HG03045 (cell line): ENCODE data around the gene PRKAR1B.

Experiments
- ATAC-seq: cut with Tn5 transposase; IDR thresholded peaks from one replicate; pipeline ENCODE4 v1.9.1; 2021; ENCODE audit warnings: mild to moderate bottlenecking, moderate library complexity; ENCODE audit not compliant: unreplicated experiment

PRKAR1B gene

GRCh38 chr7:594212-594913 is 132.7 kb downstream of the PRKAR1B start:
- ATAC-seq = no peak

GRCh38 chr7:593324-594115 is 133.6 kb downstream of the PRKAR1B start:
- no peak for ATAC-seq

- no peak for ATAC-seq
Observed at GRCh38 chr7:591856-592628, 135.0 kb downstream of the PRKAR1B start.

GRCh38 chr7:590731-591551 is 136.1 kb downstream of the PRKAR1B start:
- ATAC-seq = no peak

- no peak for ATAC-seq
Observed at GRCh38 chr7:589781-590575, 137.1 kb downstream of the PRKAR1B start.

GRCh38 chr7:587767-588166 is 139.3 kb downstream of the PRKAR1B start:
- ATAC-seq = no peak

- no peak for ATAC-seq
Observed at GRCh38 chr7:586494-586893, 140.6 kb downstream of the PRKAR1B start.

GRCh38 chr7:585873-586272 is 141.2 kb downstream of the PRKAR1B start:
- no peak for ATAC-seq

GRCh38 chr7:585229-585711 is 141.8 kb downstream of the PRKAR1B start:
- peak; percentile 51 for ATAC-seq

GRCh38 chr7:584820-585219 is 142.3 kb downstream of the PRKAR1B start:
- ATAC-seq = no peak

- no peak for ATAC-seq
Observed at GRCh38 chr7:584122-584465, 143.0 kb downstream of the PRKAR1B start.

GRCh38 chr7:583410-584121 is 143.5 kb downstream of the PRKAR1B start:
- ATAC-seq = no peak

GRCh38 chr7:582931-583330 is 144.2 kb downstream of the PRKAR1B start:
- ATAC-seq = no peak

GRCh38 chr7:582081-582835 is 144.8 kb downstream of the PRKAR1B start:
- no peak for ATAC-seq

- no peak for ATAC-seq
Observed at GRCh38 chr7:578386-578785, 148.7 kb downstream of the PRKAR1B start.

- no peak for ATAC-seq
Observed at GRCh38 chr7:577741-578370, 149.2 kb downstream of the PRKAR1B start.

GRCh38 chr7:577278-577665 is 149.8 kb downstream of the PRKAR1B start:
- no peak for ATAC-seq
